OCI-LY1 (cell line): Measurements from ENCODE around the gene NUTM2B.
"Not testable (repeated sequence)": the region's sequence is repeated elsewhere in the genome, so short reads cannot be mapped to it uniquely, and the experiment has no call there.

Experiments
- H2AFZ ChIP-seq: fragments of 200-600 bp; sonication (generic), shearing (Covaris generic); 2 replicates; pipeline ENCODE4 v1.6.0; 2014; ENCODE audit warnings: antibody characterized with exemption, mild to moderate bottlenecking, low read length
- H3F3A ChIP-seq: fragments of 200-600 bp; sonication (generic), shearing (Covaris generic); 2 replicates; pipeline ENCODE4 v1.6.0; 2014; ENCODE audit warnings: mild to moderate bottlenecking, antibody characterized with exemption, low read length, moderate library complexity; ENCODE audit not compliant: insufficient read depth
- H3K27ac ChIP-seq: fragments of 200-600 bp; sonication (generic); 2 replicates; pipeline ENCODE4 v1.5.1; 2014; ENCODE audit warnings: low read length, mixed run types, mild to moderate bottlenecking, low read depth; ENCODE audit not compliant: poor library complexity, severe bottlenecking
- H3K27me3 ChIP-seq: fragments of 200-600 bp; sonication (generic); 2 replicates; pipeline ENCODE4 v1.6.0; 2014; ENCODE audit warnings: antibody characterized with exemption, mild to moderate bottlenecking, low read length, moderate library complexity; ENCODE audit not compliant: insufficient read depth
- H3K36me3 ChIP-seq: fragments of 200-600 bp; sonication (generic); 2 replicates; pipeline ENCODE4 v1.6.1; 2014; ENCODE audit warnings: mild to moderate bottlenecking, antibody characterized with exemption, low read length, moderate library complexity, mixed read lengths; ENCODE audit not compliant: insufficient read depth
- H3K4me1 ChIP-seq: fragments of 200-600 bp; sonication (generic); 2 replicates; pipeline ENCODE4 v1.5.1; 2014; ENCODE audit warnings: mild to moderate bottlenecking, low read length, moderate library complexity; ENCODE audit not compliant: insufficient read depth, severe bottlenecking
- H3K4me2 ChIP-seq: fragments of 200-600 bp; sonication (generic), shearing (Covaris generic); 2 replicates; pipeline ENCODE4 v1.6.1; 2014; ENCODE audit warnings: low read length
- H3K4me3 ChIP-seq: fragments of 200-600 bp; sonication (generic); 2 replicates; pipeline ENCODE4 v1.5.1; 2014; ENCODE audit warnings: low read length, low read depth, mild to moderate bottlenecking, mixed read lengths; ENCODE audit not compliant: poor library complexity, severe bottlenecking
- H3K79me2 ChIP-seq: fragments of 200-600 bp; shearing (Covaris generic); 2 replicates; pipeline ENCODE4 v1.6.1; 2016; ENCODE audit warnings: mixed run types, low read length, mixed read lengths; ENCODE audit not compliant: insufficient read depth
- H3K9ac ChIP-seq: fragments of 200-600 bp; sonication (generic), shearing (Covaris generic); 2 replicates; pipeline ENCODE4 v1.6.1; 2014; ENCODE audit warnings: mild to moderate bottlenecking, low read length, mixed read lengths
- H3K9me2 ChIP-seq: fragments of 200-600 bp; sonication (generic), shearing (Covaris generic); 2 replicates; pipeline ENCODE4 v1.6.1; 2014; ENCODE audit warnings: low read depth, mild to moderate bottlenecking, low read length, mixed read lengths
- H3K9me3 ChIP-seq: fragments of 200-600 bp; shearing (Covaris generic); 2 replicates; pipeline ENCODE4 v1.6.1; 2014; ENCODE audit warnings: low read length, mixed read lengths
- H4K20me1 ChIP-seq: fragments of 200-600 bp; sonication (generic), shearing (Covaris generic); 2 replicates; pipeline ENCODE4 v1.6.0; 2016; ENCODE audit warnings: mild to moderate bottlenecking, low read length; ENCODE audit not compliant: insufficient read depth

The NUTM2B gene

GRCh38 chr10:79748510-79748909, 45.5 kb downstream of the NUTM2B start:
- H3F3A ChIP-seq, H3K4me1 ChIP-seq, H3K27ac ChIP-seq, H3K4me2 ChIP-seq, H3K9me3 ChIP-seq, H4K20me1 ChIP-seq, H3K36me3 ChIP-seq, H3K9ac ChIP-seq, H3K4me3 ChIP-seq, H3K9me2 ChIP-seq, H2AFZ ChIP-seq, H3K79me2 ChIP-seq, H3K27me3 ChIP-seq: not testable (repeated sequence)

GRCh38 chr10:79753601-79754000, 50.6 kb downstream of the NUTM2B start:
- not testable (repeated sequence) for H3K4me1 ChIP-seq, H3K36me3 ChIP-seq, H3F3A ChIP-seq, H4K20me1 ChIP-seq, H3K4me3 ChIP-seq, H3K4me2 ChIP-seq, H3K9me2 ChIP-seq, H3K79me2 ChIP-seq, H3K9ac ChIP-seq, H3K27me3 ChIP-seq, H2AFZ ChIP-seq, H3K9me3 ChIP-seq, H3K27ac ChIP-seq

- not testable (repeated sequence) for H3F3A ChIP-seq, H3K36me3 ChIP-seq, H3K9me2 ChIP-seq
Measured at GRCh38 chr10:79758297-79758993, 55.4 kb downstream of the NUTM2B start.

More at GRCh38 chr10:79758297-79758993, 55.4 kb downstream of the NUTM2B start:
- H3K4me1 ChIP-seq, H3K79me2 ChIP-seq, H3K9me3 ChIP-seq, H3K4me2 ChIP-seq, H2AFZ ChIP-seq, H4K20me1 ChIP-seq, H3K9ac ChIP-seq, H3K27ac ChIP-seq, H3K27me3 ChIP-seq, H3K4me3 ChIP-seq: not testable (repeated sequence)
